Hepatocyte (in vitro differentiated cells): ENCODE data around the gene MUC5B.
"Not testable (repeated sequence)": the region's sequence is repeated elsewhere in the genome, so short reads cannot be mapped to it uniquely, and the experiment has no call there.

ENCODE experiments used
- CTCF ChIP-seq: fragments of 200-600 bp; sonication (generic); IDR thresholded peaks from 2 replicates; pipeline ENCODE4 v1.5.1; 2016; ENCODE audit warnings: antibody characterized with exemption, mild to moderate bottlenecking; ENCODE audit not compliant: poor library complexity
- EZH2 ChIP-seq: fragments of 200-600 bp; sonication (generic); IDR thresholded peaks from 2 replicates; pipeline ENCODE4 v1.6.1; 2016; ENCODE audit warnings: antibody characterized with exemption, mild to moderate bottlenecking, borderline replicate concordance

GRCh38 chr11:1215826-1216225 lies 7.0 kb upstream of the MUC5B start:
- not testable (repeated sequence) for TF ChIP-seq CTCF, EZH2
